OCI-LY1 (cell line): Measurements from ENCODE around the gene GLIS1.

Experiments used
- H2AFZ ChIP-seq: fragments of 200-600 bp; sonication (generic), shearing (Covaris generic); 2 replicates; pipeline ENCODE4 v1.6.0; 2014; ENCODE audit warnings: antibody characterized with exemption, mild to moderate bottlenecking, low read length
- H3F3A ChIP-seq: fragments of 200-600 bp; sonication (generic), shearing (Covaris generic); 2 replicates; pipeline ENCODE4 v1.6.0; 2014; ENCODE audit warnings: mild to moderate bottlenecking, antibody characterized with exemption, low read length, moderate library complexity; ENCODE audit not compliant: insufficient read depth
- H3K27ac ChIP-seq: fragments of 200-600 bp; sonication (generic); 2 replicates; pipeline ENCODE4 v1.5.1; 2014; ENCODE audit warnings: low read length, mixed run types, mild to moderate bottlenecking, low read depth; ENCODE audit not compliant: poor library complexity, severe bottlenecking
- H3K27me3 ChIP-seq: fragments of 200-600 bp; sonication (generic); 2 replicates; pipeline ENCODE4 v1.6.0; 2014; ENCODE audit warnings: antibody characterized with exemption, mild to moderate bottlenecking, low read length, moderate library complexity; ENCODE audit not compliant: insufficient read depth
- H3K36me3 ChIP-seq: fragments of 200-600 bp; sonication (generic); 2 replicates; pipeline ENCODE4 v1.6.1; 2014; ENCODE audit warnings: mild to moderate bottlenecking, antibody characterized with exemption, low read length, moderate library complexity, mixed read lengths; ENCODE audit not compliant: insufficient read depth
- H3K4me1 ChIP-seq: fragments of 200-600 bp; sonication (generic); 2 replicates; pipeline ENCODE4 v1.5.1; 2014; ENCODE audit warnings: mild to moderate bottlenecking, low read length, moderate library complexity; ENCODE audit not compliant: insufficient read depth, severe bottlenecking
- H3K4me2 ChIP-seq: fragments of 200-600 bp; sonication (generic), shearing (Covaris generic); 2 replicates; pipeline ENCODE4 v1.6.1; 2014; ENCODE audit warnings: low read length
- H3K4me3 ChIP-seq: fragments of 200-600 bp; sonication (generic); 2 replicates; pipeline ENCODE4 v1.5.1; 2014; ENCODE audit warnings: low read length, low read depth, mild to moderate bottlenecking, mixed read lengths; ENCODE audit not compliant: poor library complexity, severe bottlenecking
- H3K79me2 ChIP-seq: fragments of 200-600 bp; shearing (Covaris generic); 2 replicates; pipeline ENCODE4 v1.6.1; 2016; ENCODE audit warnings: mixed run types, low read length, mixed read lengths; ENCODE audit not compliant: insufficient read depth
- H3K9ac ChIP-seq: fragments of 200-600 bp; sonication (generic), shearing (Covaris generic); 2 replicates; pipeline ENCODE4 v1.6.1; 2014; ENCODE audit warnings: mild to moderate bottlenecking, low read length, mixed read lengths
- H3K9me2 ChIP-seq: fragments of 200-600 bp; sonication (generic), shearing (Covaris generic); 2 replicates; pipeline ENCODE4 v1.6.1; 2014; ENCODE audit warnings: low read depth, mild to moderate bottlenecking, low read length, mixed read lengths
- H3K9me3 ChIP-seq: fragments of 200-600 bp; shearing (Covaris generic); 2 replicates; pipeline ENCODE4 v1.6.1; 2014; ENCODE audit warnings: low read length, mixed read lengths
- H4K20me1 ChIP-seq: fragments of 200-600 bp; sonication (generic), shearing (Covaris generic); 2 replicates; pipeline ENCODE4 v1.6.0; 2016; ENCODE audit warnings: mild to moderate bottlenecking, low read length; ENCODE audit not compliant: insufficient read depth
- EZH2 ChIP-seq: fragments of 200-600 bp; sonication (generic), shearing (Covaris generic); IDR thresholded peaks from 2 replicates; pipeline ENCODE4 v1.8.0; 2017; ENCODE audit warnings: borderline replicate concordance, mixed run types, mild to moderate bottlenecking, antibody characterized with exemption, low read length, moderate library complexity, mixed read lengths
- TF ChIP-seq, protein P1 (sequence below): fragments of 200-600 bp; sonication (generic), shearing (Covaris generic); IDR thresholded peaks from 2 replicates; pipeline ENCODE4 v1.5.1; 2017; ENCODE audit warnings: mild to moderate bottlenecking, antibody characterized with exemption, low read length, moderate library complexity, mixed read lengths

The GLIS1 gene

DNA sequence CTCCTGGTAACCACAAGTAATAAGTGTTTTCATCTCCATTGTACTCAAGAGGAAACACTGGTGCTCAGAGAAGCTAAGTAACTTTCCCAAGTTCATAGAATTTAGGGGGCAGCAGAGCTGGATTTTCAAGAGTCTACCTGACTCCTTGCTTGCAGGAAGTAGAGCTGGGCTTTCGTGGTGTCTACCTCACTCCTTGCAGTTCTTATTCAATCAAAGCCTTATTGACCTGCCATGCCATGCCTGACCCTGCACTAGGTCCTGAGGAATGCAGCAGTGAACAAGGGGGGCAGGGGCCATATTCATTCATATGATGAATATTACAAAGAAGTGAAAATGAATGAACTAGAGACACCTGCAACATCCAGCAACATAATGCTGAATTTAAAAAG lies 93.3 kb downstream of the GLIS1 start:
- H3K9me3 ChIP-seq, result no peaks in the 10 kb centered on the region
- no peaks in the 10 kb centered on the region for H3K4me1 ChIP-seq
- no peak overlapping the region for H3K27ac ChIP-seq
- no peaks in the 10 kb centered on the region for H3K9me2 ChIP-seq
- no peaks in the 10 kb centered on the region for H3K36me3 ChIP-seq
- no peak overlapping the region for H3K9ac ChIP-seq
- H4K20me1 ChIP-seq, result no peaks in the 10 kb centered on the region
- H3K4me3 ChIP-seq, result no peak overlapping the region
- H3K79me2 ChIP-seq, result no peaks in the 10 kb centered on the region
- H3F3A ChIP-seq, result no peaks in the 10 kb centered on the region
- TF ChIP-seq, protein P1, sequence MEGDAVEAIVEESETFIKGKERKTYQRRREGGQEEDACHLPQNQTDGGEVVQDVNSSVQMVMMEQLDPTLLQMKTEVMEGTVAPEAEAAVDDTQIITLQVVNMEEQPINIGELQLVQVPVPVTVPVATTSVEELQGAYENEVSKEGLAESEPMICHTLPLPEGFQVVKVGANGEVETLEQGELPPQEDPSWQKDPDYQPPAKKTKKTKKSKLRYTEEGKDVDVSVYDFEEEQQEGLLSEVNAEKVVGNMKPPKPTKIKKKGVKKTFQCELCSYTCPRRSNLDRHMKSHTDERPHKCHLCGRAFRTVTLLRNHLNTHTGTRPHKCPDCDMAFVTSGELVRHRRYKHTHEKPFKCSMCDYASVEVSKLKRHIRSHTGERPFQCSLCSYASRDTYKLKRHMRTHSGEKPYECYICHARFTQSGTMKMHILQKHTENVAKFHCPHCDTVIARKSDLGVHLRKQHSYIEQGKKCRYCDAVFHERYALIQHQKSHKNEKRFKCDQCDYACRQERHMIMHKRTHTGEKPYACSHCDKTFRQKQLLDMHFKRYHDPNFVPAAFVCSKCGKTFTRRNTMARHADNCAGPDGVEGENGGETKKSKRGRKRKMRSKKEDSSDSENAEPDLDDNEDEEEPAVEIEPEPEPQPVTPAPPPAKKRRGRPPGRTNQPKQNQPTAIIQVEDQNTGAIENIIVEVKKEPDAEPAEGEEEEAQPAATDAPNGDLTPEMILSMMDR, result no peak
- no peak for TF ChIP-seq EZH2
- H3K27me3 ChIP-seq, result no peaks in the 10 kb centered on the region
- H3K4me2 ChIP-seq, result no peak overlapping the region
- no peak overlapping the region for H2AFZ ChIP-seq

DNA sequence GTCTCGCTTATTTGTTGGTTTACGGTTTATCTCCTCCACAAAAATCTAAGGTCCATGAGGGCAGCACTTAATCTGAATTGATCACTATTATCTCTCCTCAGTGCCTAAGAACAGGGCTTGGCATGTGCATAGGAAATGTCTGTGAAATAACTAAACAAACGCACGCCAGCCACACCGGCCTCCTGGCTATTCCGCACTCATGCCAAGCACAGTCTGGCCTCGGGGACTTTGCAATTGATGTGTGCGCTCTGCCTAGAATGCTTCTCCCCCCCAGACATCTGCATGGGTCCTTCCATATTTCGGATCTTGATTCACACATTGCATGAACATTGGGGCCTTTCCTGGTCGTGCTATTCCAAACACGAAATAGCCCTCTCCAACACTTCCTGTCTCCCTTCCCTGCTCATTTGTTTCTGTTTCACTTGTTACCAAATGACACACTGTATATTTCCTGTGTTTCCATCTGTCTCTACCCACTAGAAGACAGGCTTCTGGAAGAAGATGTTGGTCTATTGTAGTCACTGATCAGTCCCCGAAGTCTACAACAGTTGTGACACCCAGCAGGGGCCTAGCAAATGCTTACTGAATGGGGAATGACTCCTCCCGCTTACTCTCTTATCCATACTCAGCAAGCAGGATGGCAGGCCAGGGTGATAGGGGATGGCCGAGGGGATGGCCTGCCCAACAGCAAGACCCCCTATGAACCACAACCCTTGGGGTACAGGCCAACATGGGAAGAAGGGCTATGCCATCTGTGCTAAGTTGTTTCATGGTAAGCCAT lies 93.9 kb downstream of the GLIS1 start:
- no peak overlapping the region for H3K27ac ChIP-seq
- no peak overlapping the region for H3K4me3 ChIP-seq
- H3K4me1 ChIP-seq, result no peaks in the 10 kb centered on the region
- no peak overlapping the region for H3K9ac ChIP-seq
- H3K9me2 ChIP-seq, result no peaks in the 10 kb centered on the region
- no peaks in the 10 kb centered on the region for H3K36me3 ChIP-seq
- no peaks in the 10 kb centered on the region for H3F3A ChIP-seq
- no peaks in the 10 kb centered on the region for H3K79me2 ChIP-seq
- H4K20me1 ChIP-seq, result no peaks in the 10 kb centered on the region
- no peak for TF ChIP-seq EZH2
- TF ChIP-seq, protein P1, result no peak
- H2AFZ ChIP-seq, result no peak overlapping the region
- H3K27me3 ChIP-seq, result no peaks in the 10 kb centered on the region
- no peak overlapping the region for H3K4me2 ChIP-seq
- no peaks in the 10 kb centered on the region for H3K9me3 ChIP-seq

DNA sequence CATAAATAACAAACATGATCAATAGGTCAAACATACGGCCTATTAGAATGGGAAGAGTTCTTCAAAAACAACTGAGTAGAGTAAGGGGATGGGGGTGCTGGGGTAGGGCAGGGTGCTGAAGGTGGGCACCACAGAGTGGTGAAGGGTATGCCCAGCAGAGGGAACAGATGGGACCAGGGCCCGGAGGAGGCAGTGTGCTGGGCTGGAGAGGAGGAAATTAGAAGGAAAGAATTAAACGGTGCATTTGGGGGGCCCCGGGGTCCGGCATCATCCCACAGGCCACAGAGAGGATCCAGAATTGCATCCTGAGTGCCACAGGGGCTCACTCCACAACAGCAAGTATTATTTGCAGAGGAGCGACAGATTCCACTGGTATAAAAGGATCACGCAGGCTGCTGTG lies 94.5 kb downstream of the GLIS1 start:
- no peaks in the 10 kb centered on the region for H3K9me2 ChIP-seq
- no peaks in the 10 kb centered on the region for H3F3A ChIP-seq
- no peak overlapping the region for H3K4me3 ChIP-seq
- H4K20me1 ChIP-seq, result no peaks in the 10 kb centered on the region
- H3K27me3 ChIP-seq, result no peaks in the 10 kb centered on the region
- no peak overlapping the region for H2AFZ ChIP-seq
- no peaks in the 10 kb centered on the region for H3K36me3 ChIP-seq
- H3K79me2 ChIP-seq, result no peaks in the 10 kb centered on the region
- no peak overlapping the region for H3K27ac ChIP-seq
- no peaks in the 10 kb centered on the region for H3K4me1 ChIP-seq
- TF ChIP-seq, protein P1, result no peak
- no peak for TF ChIP-seq EZH2
- H3K9ac ChIP-seq, result no peak overlapping the region
- no peaks in the 10 kb centered on the region for H3K9me3 ChIP-seq
- no peak overlapping the region for H3K4me2 ChIP-seq
